HG03139 (cell line): ENCODE measurements around the gene PHAF1.

Source experiments
- ATAC-seq: cut with Tn5 transposase; IDR thresholded peaks from one replicate; pipeline ENCODE4 v1.9.1; 2021; ENCODE audit not compliant: unreplicated experiment

Gene PHAF1

DNA sequence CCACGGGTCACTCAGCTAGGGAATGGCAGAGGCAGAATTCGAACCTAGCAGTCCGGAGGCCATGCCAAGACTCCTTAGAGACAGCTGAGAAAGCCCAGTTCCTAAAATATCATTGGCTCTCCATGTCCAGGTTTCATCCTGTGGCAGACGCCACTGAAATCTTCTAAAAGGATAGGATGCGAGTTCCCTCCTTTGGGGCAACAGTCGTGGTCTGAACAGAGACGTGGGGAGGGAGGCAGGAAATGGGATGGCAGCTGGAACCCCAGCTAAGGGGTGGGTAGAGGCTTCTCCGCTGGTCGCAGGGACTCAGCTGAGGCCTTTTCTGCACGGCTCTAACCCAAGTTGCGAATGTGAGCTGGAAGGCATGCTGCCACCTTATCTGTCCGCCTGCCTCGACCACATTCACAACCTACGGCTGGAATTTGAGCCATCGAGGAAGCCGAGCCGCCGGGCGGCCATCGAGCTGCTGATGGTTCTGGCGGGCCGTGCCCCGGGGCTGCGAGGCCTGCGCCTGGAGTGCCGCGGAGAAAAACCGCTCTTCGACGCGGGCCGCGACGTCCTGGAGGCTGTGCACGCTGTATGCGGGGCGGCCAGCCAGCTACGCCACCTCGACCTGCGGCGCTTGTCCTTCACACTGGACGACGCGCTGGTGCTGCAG is 52.9 kb downstream of the PHAF1 start:
- no peak for ATAC-seq

DNA sequence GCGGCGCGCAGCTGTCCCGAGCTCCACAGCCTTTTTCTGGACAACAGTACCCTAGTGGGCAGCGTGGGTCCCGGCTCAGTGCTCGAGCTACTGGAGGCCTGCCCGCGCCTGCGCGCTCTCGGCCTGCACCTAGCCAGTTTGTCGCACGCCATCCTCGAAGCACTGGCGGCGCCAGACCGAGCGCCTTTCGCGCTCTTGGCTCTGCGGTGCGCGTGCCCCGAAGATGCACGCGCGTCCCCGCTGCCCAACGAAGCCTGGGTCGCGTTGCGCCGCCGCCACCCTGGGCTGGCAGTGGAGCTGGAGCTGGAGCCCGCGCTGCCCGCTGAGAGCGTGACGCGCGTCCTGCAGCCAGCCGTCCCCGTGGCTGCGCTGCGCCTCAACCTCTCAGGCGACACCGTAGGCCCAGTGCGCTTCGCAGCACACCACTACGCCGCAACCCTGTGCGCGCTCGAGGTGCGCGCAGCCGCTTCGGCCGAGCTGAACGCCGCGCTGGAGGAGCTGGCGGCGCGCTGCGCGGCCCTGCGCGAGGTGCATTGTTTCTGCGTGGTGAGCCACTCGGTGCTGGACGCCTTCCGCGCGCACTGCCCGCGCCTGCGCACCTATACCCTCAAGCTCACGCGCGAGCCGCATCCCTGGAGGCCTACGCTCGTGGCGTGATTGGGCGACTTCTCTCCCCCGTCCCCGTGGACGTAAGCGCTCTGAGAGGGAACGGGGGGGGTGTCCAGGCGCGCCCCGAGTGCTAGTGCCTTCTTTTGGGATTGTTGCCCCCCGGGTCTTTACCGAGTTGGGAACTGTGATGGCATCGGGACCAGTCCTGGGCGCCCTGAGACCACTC is 53.6 kb downstream of the PHAF1 start:
- no peak for ATAC-seq

DNA sequence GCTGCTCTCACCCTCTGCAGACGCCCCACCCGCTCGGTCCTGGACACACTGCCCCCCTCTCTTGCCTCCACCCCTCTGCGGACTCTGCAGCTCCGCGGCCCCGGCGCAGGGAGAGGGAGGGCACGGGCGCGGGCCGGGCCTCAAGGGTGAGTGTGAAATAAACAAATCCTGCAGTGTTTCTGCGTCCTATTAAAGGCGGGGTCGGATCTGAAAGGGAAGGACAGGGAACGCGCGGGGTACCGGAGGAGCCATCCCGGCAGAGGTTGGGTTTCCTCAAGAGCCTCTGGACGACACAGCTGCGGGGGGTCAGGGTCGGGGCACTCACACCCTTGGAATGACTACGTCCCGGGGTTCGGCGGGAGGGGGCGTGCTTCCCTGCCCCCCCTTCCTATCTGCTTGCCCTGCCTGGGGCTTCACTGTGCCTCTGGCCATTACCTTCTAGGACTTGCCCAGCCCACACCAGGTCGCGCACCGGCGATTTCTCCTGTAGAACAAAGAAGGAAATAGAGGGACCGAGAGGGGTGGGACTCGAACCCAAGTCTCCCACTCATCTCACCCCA is 54.3 kb downstream of the PHAF1 start:
- no peak for ATAC-seq

DNA sequence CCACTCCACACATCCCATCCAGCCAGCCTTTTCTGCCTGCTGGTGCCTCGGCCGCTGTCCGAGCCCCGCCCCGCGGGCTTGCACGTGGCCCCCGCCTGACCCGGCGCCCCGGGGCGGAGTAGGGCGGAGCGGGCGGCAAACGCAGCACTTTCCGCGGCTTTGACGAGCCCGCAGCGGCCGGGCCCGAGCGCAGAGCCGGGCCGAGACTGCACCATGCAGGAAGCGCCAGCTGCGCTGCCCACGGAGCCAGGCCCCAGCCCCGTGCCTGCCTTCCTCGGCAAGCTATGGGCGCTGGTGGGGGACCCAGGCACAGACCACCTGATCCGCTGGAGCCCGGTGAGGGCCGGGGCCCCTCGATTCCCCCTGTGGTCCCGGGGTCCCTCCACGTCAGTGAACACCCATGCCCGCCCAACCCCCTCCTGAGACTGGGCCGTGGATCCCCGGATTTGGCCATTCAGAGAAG is 54.9 kb downstream of the PHAF1 start, which contains the start of gene HSF4:
Gene HSF4, plus strand, starts transcription at position 147 of the 463 bp plus-strand sequence. Its CDS starts 67 bp downstream, at position 214.
- no peak for ATAC-seq

DNA sequence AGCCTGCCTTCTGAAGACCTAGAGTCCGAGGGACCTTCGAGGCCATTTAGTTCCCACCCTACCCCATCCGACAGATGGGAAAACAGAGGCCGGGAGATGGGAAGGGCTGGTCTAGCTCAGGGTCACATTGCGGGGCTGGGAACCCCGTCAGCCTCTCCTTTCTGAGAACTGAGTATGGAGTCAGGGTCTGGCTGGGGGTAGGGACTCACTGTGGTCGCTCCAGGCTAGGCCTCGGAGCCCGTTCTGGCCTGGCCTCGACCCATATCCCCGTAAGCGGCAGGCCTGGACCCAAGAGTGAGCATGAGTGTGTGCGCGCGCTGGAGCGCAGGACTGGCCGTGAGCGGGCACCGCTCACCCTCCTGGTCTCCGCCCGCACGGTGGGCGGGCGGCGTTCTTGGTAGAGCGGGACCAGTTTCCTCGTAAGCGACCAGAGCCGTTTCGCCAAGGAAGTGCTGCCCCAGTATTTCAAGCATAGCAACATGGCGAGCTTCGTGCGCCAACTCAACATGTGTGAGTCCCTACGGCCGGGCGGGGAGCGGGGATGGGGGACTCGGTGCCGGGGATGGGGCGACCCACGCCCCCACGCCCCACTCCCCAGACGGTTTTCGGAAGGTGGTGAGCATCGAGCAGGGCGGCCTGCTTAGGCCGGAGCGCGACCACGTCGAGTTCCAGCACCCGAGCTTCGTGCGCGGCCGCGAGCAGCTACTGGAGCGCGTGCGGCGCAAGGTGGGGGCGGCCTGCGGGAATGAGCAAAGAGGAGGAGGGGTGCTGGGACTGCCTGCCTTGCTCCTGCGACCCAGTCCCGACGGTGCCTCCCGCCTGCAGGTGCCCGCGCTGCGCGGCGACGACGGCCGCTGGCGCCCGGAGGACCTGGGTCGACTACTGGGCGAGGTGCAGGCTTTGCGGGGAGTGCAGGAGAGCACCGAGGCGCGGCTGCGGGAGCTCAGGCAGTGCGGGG is 55.7 kb downstream of the PHAF1 start:
- ATAC-seq = no peak

DNA sequence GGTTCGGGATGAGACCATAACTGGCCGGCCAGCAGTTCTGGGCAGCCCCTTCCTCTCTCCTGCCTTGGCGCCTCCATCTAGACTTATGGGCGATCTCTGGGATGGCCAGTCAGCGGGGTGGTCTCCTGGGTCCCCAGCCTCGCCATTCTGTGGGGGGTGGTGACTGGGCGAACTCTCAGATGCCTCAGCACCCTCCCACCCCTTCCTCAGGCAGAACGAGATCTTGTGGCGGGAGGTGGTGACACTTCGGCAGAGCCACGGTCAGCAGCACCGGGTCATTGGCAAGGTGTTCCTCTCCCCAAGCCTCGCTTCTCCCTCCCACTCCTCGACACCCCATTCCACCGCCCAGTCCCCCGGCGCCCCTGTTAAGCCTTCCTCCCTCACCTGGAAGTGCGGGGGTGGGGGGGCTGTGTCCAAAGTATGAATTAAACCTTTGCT is 56.4 kb downstream of the PHAF1 start:
- ATAC-seq = no peak

DNA sequence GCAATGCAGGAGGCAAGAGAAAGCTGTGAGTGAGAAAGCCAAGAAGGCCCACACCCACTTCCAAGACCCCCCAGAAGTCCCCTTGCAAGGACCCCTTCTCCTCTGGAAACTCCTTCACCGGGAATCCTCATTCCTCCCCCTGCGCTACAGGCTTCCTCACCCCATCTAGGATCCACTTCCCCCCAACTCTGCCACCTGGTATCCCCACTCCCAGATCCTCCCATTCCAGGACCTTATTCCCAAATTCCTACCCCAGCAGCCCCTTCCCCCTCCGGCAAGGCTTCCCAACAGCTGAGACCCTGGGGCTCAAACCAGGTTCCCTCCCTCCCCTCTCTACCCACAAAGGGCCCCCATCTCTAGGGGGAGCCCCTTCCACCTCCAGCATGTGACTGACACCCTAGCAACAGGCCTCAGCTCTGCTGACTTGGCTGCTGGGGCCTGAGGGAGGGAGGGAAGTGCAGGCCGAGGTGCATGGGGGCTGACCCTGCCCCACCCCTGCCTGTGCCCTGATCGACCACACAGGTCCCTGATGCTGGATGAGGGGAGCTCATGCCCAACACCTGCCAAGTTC is 56.9 kb downstream of the PHAF1 start:
- ATAC-seq = no peak

DNA sequence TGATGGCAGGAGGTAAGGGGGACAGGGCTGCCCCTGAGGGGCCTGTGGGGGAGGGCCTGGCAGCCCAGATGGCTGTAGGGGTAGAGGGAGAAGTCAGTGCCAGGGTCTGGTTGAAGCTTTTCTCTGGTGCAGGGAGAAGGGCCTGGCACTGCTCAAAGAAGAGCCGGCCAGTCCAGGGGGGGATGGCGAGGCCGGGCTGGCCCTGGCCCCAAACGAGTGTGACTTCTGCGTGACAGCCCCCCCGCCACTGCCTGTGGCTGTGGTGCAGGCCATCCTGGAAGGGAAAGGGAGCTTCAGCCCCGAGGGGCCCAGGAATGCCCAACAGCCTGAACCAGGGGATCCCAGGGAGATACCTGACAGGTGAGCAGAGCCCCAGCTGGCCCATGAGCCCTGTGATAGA is 57.8 kb downstream of the PHAF1 start:
- ATAC-seq = no peak

DNA sequence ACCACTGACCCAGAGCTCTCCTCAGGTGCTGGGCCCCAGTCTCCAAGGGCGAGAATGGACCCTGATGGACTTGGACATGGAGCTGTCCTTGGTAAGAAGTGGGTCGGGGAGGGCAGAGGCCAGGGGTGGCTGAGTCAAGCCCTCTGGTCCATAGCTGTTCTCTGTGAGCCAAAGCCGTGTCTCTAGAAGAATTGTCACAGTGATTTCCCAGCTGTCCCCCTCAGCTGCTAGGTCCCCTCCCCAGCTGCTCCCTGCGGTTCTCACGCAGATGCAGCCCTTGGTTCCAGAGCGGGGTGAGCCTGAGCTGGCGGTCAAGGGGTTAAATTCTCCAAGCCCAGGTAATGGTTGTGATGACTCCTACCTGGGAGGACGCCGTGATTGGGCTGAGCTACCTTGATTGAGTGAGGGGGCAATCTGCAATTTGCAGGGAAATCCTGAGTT is 59.3 kb downstream of the PHAF1 start:
- ATAC-seq = no peak

DNA sequence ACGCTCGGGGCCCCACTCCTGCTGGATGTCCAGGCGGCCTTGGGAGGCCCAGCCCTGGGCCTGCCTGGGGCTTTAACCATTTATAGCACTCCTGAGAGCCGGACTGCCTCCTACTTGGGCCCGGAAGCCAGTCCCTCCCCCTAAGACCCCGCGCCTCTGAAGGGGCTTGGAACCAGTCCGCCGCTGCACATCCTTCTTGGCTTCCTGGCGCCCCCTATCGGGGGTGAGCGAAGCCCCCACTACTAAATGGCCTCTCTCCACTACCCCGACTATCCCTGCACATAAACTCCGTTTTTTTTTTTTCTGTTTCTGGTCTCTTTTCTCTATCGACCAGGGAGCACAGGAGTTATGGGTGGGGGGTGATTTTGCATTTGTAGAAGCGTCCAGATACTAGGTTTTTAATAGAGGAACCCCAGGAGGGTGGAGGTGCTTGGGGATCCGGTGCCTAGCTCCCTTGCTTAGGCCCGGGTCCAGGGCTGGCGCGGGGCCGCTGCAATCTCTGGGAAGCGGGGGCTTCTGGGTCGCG is 60.0 kb downstream of the PHAF1 start:
- ATAC-seq = no peak

DNA sequence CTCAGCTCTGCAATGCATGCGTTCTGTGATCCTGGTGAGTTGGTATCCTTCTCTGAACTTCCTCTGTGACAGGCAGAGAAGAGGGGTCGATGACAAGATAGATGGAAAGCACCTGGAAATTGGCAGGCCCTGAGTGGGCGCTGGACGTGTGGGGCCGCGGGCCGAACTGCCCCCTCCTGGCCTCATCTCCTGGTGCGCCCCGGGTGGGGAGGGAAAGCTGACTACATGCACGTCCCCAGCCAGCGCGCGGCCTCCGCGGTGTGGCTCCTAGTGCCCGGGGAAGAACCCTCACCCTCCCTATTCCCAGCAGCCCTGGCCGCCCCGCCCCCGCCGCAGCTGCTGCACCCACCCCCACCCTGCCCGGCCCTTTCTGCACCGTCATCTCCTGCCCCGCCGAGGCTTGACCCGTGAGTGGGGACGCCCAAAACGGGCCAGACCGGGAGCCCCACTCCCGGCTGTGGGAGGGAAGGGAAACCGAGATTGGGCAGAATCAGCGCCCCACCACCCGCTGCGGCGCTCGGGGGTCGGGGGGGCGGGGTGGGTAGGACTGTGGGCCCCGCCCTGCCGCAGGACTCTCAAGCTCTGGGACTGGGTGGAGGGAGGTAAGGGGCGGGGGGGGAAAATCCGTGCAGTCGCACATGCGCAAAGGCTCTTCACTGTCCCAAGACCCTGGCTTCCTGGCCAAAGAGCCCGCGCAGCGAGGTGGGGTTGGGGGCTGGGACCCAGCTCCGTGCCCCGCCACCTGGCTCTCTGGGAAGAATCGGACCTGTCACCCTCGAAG is 60.6 kb downstream of the PHAF1 start, which contains the start of gene NOL3:
Gene NOL3, plus strand, starts transcription at position 371 of the 781 bp plus-strand sequence.
- ATAC-seq = peak; percentile 36

DNA sequence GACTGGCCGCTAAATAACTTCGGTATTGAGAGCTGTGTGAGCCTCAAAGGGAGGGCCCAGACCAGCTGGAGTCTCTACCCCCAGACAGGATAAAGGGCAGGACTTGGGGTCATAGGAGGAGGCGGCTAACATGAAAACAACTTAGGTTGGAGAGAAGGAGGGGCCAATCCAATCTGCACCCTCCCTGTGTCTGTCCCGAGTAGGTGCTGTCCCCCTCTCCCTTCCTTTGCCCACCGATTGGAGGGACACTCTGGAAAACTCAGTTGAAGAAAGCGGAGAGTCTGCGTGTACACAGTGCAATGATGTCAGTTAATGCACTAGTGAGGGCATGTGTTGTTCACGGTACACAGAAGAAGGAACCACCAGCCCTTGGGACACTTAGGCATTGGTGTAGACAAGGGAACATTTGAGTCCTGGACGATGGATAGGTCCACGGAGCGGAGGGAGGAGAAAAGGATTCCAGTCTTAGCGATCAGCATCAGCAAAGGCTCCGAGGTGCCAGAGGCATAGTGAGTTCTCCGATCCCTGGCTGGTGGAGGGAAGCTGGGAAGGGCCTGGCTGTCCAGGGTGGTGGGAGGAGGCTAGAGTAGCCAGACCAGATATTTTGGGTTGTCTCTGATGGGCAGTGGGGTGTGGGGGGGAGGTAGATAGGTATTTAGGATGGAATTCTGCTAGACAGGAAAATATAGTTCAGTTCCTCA is 61.4 kb downstream of the PHAF1 start:
- peak; percentile 4 for ATAC-seq

DNA sequence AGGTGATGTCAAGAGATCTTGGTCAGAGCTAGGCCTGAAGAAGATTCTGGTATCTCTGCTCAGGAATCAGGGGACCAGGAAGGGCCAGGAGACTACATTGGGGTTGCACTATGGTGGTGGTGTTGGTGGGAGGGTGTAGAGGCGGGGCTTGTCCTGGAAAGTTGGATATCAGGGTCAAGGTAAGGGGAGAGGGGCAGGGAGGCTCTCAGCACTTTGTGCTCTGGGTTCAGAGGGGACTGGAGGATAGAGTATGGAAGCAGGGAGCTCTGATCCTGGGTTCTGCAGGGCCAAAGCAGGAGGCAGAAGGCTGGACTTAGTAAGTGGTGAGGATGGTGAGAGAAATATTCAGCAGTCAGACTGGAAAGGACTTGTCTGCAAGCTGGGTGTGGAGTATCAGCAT is 63.6 kb downstream of the PHAF1 start:
- no peak for ATAC-seq

DNA sequence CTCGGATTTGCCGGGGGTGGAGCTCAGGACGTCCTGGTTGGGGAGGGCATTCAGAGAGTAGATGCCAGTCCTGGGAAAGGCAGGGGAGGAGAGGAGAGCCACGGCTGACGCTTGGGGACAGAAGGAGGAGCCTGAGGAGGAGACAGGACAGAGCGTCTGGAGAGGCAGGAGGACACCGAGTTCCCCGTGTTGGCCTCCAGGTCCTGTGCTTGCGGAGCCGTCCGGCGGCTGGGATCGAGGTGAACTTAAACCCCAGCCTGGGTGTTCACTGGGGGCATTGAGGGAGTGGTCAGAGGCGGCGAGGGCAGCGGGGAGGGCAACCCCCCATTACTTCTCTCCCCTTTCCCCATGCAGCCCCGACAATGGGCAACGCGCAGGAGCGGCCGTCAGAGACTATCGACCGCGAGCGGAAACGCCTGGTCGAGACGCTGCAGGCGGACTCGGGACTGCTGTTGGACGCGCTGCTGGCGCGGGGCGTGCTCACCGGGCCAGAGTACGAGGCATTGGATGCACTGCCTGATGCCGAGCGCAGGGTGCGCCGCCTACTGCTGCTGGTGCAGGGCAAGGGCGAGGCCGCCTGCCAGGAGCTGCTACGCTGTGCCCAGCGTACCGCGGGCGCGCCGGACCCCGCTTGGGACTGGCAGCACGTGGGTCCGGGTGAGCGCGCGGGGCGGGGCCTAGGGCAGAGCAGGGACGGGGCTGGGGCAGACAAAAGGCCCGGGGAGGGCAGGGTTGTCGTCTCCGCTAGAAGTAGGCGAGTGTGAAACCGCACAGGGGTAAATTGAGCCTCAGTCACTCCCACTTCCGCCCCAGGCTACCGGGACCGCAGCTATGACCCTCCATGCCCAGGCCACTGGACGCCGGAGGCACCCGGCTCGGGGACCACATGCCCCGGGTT is 64.3 kb downstream of the PHAF1 start:
- ATAC-seq = no peak

DNA sequence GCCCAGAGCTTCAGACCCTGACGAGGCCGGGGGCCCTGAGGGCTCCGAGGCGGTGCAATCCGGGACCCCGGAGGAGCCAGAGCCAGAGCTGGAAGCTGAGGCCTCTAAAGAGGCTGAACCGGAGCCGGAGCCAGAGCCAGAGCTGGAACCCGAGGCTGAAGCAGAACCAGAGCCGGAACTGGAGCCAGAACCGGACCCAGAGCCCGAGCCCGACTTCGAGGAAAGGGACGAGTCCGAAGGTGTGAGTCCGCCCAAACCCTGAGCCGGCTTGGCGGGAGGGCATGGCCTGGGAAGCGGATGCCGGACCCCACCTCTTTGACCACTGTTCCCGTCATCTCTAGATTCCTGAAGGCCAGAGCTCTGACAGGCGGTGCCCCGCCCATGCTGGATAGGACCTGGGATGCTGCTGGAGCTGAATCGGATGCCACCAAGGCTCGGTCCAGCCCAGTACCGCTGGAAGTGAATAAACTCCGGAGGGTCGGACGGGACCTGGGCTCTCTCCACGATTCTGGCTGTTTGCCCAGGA is 65.0 kb downstream of the PHAF1 start:
- no peak for ATAC-seq

DNA sequence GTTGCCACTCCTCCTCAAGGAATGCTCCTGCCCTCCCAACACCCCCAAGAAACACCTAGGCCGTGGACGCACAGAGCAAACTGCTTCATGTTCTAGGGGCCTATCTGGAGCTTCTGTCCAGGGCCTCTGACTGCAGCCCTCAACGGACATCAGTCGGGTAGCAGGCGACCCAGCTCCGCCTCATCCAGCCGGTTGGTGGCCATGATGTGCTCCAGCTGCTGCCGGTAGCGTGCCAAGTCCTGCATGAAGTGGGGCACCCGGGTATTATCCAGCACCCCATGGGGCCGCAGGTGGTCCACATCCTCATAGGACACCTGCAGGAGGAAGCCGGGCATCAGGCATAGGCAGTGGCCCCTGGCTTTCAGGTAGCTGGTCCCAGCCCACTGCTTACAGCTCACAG is 66.9 kb downstream of the PHAF1 start:
- no peak for ATAC-seq
